ENCODE results near the gene LYPD1.
"Not testable (repeated sequence)": the region's sequence is repeated elsewhere in the genome, so short reads cannot be mapped to it uniquely, and the experiment has no call there.

Gene LYPD1

DNA sequence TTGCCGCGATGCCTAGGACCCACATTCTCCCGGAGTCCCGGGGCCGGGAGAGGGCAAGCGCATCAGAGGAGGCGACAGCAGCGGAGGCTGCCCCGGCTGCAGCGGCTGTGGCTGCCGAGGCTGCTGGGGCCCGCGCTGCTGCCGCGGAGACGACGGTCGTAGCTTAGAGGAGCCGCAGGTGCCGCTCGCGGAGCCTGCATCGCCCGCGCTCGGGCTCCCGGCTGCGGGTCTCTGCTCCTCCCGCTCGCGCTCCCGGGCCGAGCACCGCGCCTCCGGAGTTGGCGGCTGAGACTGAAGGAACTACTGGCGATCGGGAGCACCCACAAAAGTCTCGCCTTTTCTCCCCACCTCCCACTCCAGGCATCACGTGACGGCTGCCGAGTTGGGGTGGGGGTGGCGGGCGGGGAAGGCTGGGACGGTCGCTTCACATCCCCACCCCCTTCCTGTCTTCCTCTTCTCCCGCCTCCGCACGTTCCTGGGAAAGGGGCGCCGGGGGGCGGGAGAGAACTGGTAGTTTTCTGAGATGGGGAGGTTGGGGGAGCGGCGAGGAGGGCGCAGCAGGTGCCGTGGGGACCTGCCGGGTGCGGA is at the start of gene LYPD1:
LYPD1 (minus strand) TSS at position 298 of the 588 bp plus-strand sequence; CDS start at position 25, 273 bp downstream.
- DNase-seq = no peak

DNA sequence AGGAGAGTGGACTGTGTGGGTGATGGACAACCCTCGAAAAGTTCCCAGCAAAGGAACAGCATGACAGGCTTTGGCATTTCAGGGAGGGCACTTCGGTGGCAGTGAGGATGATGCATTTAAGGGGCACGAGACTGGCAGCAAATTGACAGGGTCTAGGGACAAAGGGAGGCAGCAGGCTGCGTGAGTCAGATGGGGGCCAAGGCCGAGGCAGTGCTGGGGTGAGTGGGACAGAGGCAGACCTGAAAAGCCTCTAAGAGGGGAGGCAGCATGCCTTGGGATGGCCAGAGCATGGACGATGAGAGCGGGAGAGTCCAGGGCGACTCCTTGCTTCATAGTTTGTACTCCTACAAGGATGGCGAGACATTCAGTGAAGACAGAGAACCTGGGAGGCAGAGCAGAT is 49.5 kb upstream of the LYPD1 start:
- DNase-seq = no peak

- no peak for DNase-seq
Observed at GRCh38 chr2:132716954-132717353, 46.9 kb upstream of the LYPD1 start.

DNA sequence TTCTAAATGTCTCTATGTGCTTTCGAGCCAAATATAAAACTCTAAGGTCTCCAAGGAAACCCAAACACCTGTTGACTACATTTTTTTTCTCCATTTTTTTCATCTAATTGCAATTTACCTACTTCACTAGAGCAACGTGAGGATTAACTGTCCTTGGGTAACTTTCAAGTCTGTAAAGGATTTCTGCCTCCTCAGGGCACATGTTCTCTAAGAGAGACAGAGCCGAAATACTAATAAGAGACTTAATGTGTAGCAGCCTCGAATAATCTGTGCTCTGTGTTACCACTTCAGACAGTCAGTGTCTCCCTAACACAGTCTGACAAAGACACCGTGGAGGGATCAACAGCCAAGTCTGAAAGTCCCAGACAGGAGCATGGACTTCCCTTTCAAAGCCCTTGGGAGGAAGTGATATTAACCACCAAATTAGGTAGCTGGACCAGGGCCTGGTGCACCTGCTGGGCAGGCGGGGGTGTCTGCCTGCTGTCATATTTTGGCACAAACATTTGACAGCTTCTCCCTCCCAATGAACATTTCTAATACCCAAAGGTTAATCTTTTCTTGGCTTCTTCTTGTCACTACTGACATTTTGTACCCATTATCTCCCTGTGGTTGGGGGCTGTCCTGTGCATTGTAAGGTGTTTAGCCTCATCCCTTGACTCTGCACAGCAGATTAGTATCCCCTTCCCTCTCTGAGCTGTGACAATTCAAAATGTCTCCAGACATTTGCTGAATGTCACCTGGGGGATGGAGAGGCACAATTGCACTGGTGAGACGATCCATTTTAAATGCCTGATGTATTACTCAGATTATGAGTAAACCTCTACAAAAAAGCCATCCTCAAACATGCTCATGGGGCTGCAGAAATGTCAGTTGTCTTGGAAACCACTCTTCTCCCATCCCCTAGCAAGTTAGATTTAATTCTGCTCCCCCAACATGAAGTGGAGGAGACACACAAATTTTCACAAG is 45.7 kb upstream of the LYPD1 start:
- DNase-seq = no peak

DNA sequence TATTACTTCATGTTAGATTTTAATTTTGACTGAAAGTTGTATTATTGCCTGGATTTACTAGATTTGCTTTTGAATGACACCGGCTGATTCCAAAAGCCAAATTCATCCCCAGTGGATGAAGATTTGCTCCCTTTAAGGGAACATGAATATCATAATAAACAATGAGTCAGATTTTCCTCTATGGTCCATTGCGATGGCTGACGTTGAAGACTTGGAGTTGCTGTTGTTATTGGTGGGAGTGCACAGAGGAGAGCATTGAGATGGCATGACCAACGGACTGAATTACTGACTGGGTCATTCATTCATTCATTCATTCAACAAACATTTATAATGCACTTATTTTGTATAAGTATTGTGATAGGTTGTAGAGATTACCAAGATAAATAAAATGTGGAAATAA is 33.4 kb upstream of the LYPD1 start:
- no peak for DNase-seq

DNA sequence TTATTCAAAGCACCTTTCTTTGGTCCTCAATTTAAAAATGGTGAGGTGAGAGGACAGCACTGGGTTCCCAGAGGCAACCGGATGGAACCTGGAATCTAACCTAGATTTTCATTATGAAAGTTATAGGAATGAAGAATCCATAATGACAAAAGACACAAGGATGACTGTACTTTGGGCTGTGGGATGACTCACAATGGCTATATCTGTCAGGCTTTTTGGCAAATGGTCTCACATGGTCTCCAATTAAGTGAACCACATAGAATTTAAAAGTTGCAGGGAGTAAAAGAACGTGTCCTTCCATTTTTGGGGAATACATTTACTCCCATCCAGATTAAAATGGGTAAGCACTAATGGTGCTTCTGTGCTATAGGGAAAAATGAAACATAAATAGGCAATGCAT is 31.8 kb upstream of the LYPD1 start:
- DNase-seq = no peak

GRCh38 chr2:132699802-132700201 is 29.8 kb upstream of the LYPD1 start:
- not testable (repeated sequence) for DNase-seq

DNA sequence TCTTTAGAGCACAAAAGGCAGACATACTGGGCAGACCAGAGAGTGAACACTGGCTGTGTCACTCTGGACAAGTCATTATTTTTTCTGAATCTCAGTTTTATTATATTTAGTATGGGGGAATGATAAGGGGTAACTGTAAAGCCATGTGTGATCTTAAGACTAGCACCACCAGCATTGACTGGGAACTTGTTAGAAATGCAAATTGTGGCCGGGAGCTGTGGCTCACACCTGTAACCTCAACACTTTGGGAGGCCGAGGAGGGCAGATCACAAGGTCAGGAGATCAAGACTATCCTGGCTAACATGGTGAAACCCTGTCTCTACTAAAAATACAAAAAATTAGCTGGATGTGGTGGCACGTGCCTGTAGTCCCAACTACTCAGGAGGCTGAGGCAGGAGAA is 28.3 kb upstream of the LYPD1 start:
- DNase-seq = not testable (repeated sequence)

GRCh38 chr2:132697556-132698205 is 27.7 kb upstream of the LYPD1 start:
- no peak for DNase-seq

GRCh38 chr2:132692816-132693215 is 22.8 kb upstream of the LYPD1 start:
- no peak for DNase-seq

GRCh38 chr2:132691556-132691955 is 21.6 kb upstream of the LYPD1 start:
- no peak for DNase-seq

GRCh38 chr2:132690664-132691303 is 20.8 kb upstream of the LYPD1 start:
- no peak for DNase-seq

- DNase-seq = no peak
Observed at GRCh38 chr2:132681766-132682165, 11.8 kb upstream of the LYPD1 start.

GRCh38 chr2:132680544-132680943 is 10.5 kb upstream of the LYPD1 start:
- DNase-seq = no peak

GRCh38 chr2:132678483-132678882 is 8.5 kb upstream of the LYPD1 start:
- DNase-seq = no peak

DNA sequence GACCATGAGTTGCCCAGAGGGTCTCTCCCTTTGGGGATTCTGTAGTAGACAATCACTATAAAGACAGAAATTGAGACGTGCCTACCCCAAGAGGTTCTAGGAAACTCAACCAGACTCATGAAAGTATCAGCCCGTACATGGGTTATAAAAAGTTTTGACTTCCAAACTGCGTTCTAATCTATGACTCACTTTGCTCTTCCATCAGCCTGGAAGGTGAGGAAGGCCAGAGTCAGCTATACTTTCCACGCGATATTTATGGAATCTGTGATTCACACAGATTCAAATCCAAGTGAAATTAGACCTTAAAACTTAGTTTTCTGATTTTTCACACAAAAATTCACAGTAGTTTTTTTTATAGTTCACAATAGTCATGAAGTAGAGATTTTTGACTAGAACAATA is 7.7 kb upstream of the LYPD1 start:
- no peak for DNase-seq

GRCh38 chr2:132676999-132677398 is 7.0 kb upstream of the LYPD1 start:
- DNase-seq = no peak

- DNase-seq = no peak
Observed at GRCh38 chr2:132671151-132671835, 1.3 kb upstream of the LYPD1 start.

- no peak for DNase-seq
Observed at GRCh38 chr2:132670496-132671150, 618 bp upstream of the LYPD1 start.

DNA sequence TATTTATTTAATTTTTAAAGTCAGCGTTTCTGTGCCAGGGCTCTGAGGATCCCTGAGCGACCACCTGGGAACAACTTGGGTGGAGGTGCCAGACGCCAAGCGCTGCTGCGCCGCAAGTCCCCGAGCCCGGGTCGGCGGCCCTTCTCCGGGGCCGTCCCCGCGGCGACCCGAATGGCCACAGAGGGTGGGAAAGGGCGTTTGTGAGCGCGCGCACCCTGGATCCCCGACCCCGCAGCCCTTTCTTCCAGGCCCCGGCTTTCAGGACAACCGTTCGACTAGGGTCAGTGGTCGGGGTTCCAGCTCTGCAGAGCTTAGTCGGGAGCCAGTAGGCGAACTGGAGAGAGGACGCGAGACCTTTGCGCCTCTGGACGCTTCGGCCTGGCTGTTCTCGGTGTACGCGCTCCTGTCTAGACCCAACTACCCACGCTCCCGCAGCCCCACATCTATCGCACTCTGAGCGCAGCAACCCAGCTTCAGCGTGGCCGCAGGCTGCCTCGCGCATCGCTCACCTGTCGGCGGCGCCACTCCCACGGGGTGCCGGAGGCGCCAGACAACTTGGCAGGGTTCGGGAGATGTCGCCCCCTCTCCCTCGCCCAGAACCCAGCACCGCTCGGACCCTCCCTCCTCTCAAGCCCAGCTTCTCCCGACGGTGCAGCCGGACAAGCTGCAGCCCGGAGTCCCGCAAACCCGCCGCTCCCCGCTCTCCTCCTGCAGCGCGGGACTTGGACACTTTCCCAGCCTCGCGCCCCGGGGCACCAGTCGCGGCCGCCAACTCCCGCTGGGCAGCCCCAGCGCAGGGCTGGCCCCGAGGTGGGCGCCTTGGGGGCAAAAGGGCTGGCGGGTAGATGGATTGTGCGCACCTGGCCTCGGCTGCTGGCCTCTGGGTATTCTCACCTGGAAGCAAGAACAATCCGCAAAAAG is 758 bp downstream of the LYPD1 start:
- DNase-seq = no peak
